HCT116 (cell line): Measurements from ENCODE around the gene COL7A1. TPM values are rescaled to one million over a fixed set of nuclear protein-coding genes. Genes with fewer than 3 reads are reported as not detected.

Experiments used
- ATAC-seq: fragments of 200-7000 bp; cut with Tn5 transposase; 2 replicates; pipeline ENCODE4 v1.9.1; 2020; ENCODE audit warnings: mild to moderate bottlenecking, moderate library complexity
- BruUV-seq: library from RNA; stranded (reverse); fragments of 400-500 nt; replicated peaks from 2 replicates; lab custom pipeline; 2021; lab: Mats Ljungman, UMichigan
- CTCF ChIA-PET: fragments of 300-600 bp; sonication (Branson Sonifier 250); formaldehyde crosslinking; loops from one replicate; lab custom pipeline; 2021; ENCODE audit warnings: antibody characterized with exemption; lab: Charles Lee
- POLR2A ChIA-PET: fragments of 300-600, 350-600 bp; sonication (Branson Sonifier 250); formaldehyde crosslinking; loops from one replicate; lab custom pipeline; 2021; ENCODE audit warnings: antibody characterized with exemption; lab: Charles Lee
- RAD21 ChIA-PET, 2 experiments: fragments of 300-600 bp; sonication (Branson Sonifier 250); formaldehyde crosslinking; loops; one replicate each; lab custom pipeline; 2023; ENCODE audit warnings: low total read pairs in 2 of 2; ENCODE audit not compliant: uncharacterized antibody in 2 of 2, unreplicated experiment in 2 of 2, low non-redundant PET in 1 of 2; lab: Charles Lee
- DNase-seq: peaks from one replicate; pipeline ENCODE4 v3.0.0-alpha.2; 2010; ENCODE audit warnings: low read depth, low spot score
- H2AFZ ChIP-seq: fragments of 200-600 bp; shearing (Covaris generic), sonication (generic); 2 replicates; pipeline ENCODE4 v1.6.1; 2017; ENCODE audit warnings: low read depth, mixed run types, mixed read lengths, antibody characterized with exemption, low read length; ENCODE audit not compliant: poor library complexity, severe bottlenecking
- H3K27ac ChIP-seq: 2 replicates; pipeline ENCODE4 v1.5.1; 2012; ENCODE audit warnings: low read depth, low read length
- H3K27me3 ChIP-seq: fragments of 200-600 bp; sonication (generic); 2 replicates; pipeline ENCODE4 v1.6.1; 2016; ENCODE audit warnings: mixed run types, low read length, mixed read lengths; ENCODE audit not compliant: insufficient read depth
- H3K36me3 ChIP-seq, 2 experiments: fragments of 200-500 bp in 1 of 2; fragments of 200-600 bp in 1 of 2; sonication (Bioruptor generic) in 1 of 2; sonication (generic) in 1 of 2; 2 replicates each; pipeline versions ENCODE4 v1.5.1 to v1.6.1; 2014 to 2016; ENCODE audit warnings: low read length in 2 of 2, inconsistent platforms in 1 of 2, mixed read lengths in 1 of 2, mixed run types in 1 of 2; ENCODE audit not compliant: insufficient read depth in 2 of 2, control insufficient read depth in 1 of 2
- H3K4me1 ChIP-seq, 2 experiments: fragments of 200-600 bp in 1 of 2; sonication (generic) in 1 of 2; 2 replicates each; pipeline versions ENCODE4 v1.5.1 to v1.6.1; 2012 to 2017; ENCODE audit warnings: low read length in 2 of 2, inconsistent platforms in 1 of 2, mild to moderate bottlenecking in 1 of 2, mixed read lengths in 1 of 2, mixed run types in 1 of 2, moderate library complexity in 1 of 2; ENCODE audit not compliant: insufficient read depth in 2 of 2, control insufficient read depth in 1 of 2
- H3K4me2 ChIP-seq: fragments of 200-600 bp; sonication (generic); 2 replicates; pipeline ENCODE4 v1.6.1; 2017; ENCODE audit warnings: mixed run types, low read length, mixed read lengths
- H3K4me3 ChIP-seq, 2 experiments: fragments of 200-600 bp in 1 of 2; sonication (generic) in 1 of 2; replicated peaks in 1 of 2; 2 replicates each; pipeline ENCODE4 v1.5.1; 2011 to 2016; ENCODE audit warnings: low read length in 2 of 2, control low read depth in 1 of 2, low read depth in 1 of 2, mild to moderate bottlenecking in 1 of 2, mixed read lengths in 1 of 2, mixed run types in 1 of 2
- H3K79me2 ChIP-seq: fragments of 200-600 bp; sonication (generic); 2 replicates; pipeline ENCODE4 v1.6.1; 2017; ENCODE audit warnings: mild to moderate bottlenecking, mixed run types, low read length, moderate library complexity, mixed read lengths; ENCODE audit not compliant: insufficient read depth
- H3K9ac ChIP-seq: fragments of 200-600 bp; sonication (generic); 2 replicates; pipeline ENCODE4 v1.6.1; 2016; ENCODE audit warnings: low read length, mixed read lengths
- H3K9me2 ChIP-seq: fragments of 200-600 bp; sonication (generic), shearing (Covaris generic); 2 replicates; pipeline ENCODE4 v1.6.1; 2017; ENCODE audit warnings: mixed run types, mild to moderate bottlenecking, moderate library complexity; ENCODE audit not compliant: insufficient read depth
- H3K9me3 ChIP-seq, 2 experiments: fragments of 200-500 bp in 1 of 2; fragments of 200-600 bp in 1 of 2; sonication (Bioruptor generic) in 1 of 2; sonication (generic) in 1 of 2; 2 replicates each; pipeline ENCODE4 v1.6.1; 2014 to 2017; ENCODE audit warnings: low read length in 2 of 2, mixed read lengths in 2 of 2, inconsistent platforms in 1 of 2, low read depth in 1 of 2, mild to moderate bottlenecking in 1 of 2, mixed run types in 1 of 2, moderate library complexity in 1 of 2; ENCODE audit not compliant: control insufficient read depth in 1 of 2, insufficient read depth in 1 of 2
- H4K20me1 ChIP-seq: fragments of 200-600 bp; sonication (generic), shearing (Covaris generic); 2 replicates; pipeline ENCODE4 v1.6.1; 2017; ENCODE audit warnings: mixed run types, mild to moderate bottlenecking, moderate library complexity; ENCODE audit not compliant: insufficient read depth
- EZH2 ChIP-seq: fragments of 200-600 bp; sonication (generic); IDR thresholded peaks from 2 replicates; pipeline ENCODE4 v1.6.1; 2017; ENCODE audit warnings: antibody characterized with exemption, mixed run types
- JUND ChIP-seq: IDR thresholded peaks from 2 replicates; pipeline ENCODE4 v1.6.1; 2012
- POLR2AphosphoS5 ChIP-seq: IDR thresholded peaks from 2 replicates; pipeline ENCODE4 v1.6.1; 2011; ENCODE audit warnings: mild to moderate bottlenecking, low read depth, low read length, moderate library complexity
- SP1 ChIP-seq: IDR thresholded peaks from 2 replicates; pipeline ENCODE4 v1.6.1; 2012; ENCODE audit warnings: low read depth
- intact Hi-C: fragments of 100-400 bp; cut with micrococcal nuclease; formaldehyde crosslinking; loops from 2 replicates; pipeline ENCODE4 v1.10.0; 2022
- total RNA-seq: library from RNA; stranded (reverse); gene quantifications from one replicate; pipeline ENCODE4 v1.2.1, GENCODE V29; 2021; ENCODE audit not compliant: unreplicated experiment

The COL7A1 gene
- total RNA-seq, 1 experiment from 2014 or later, result 11.4 TPM

DNA sequence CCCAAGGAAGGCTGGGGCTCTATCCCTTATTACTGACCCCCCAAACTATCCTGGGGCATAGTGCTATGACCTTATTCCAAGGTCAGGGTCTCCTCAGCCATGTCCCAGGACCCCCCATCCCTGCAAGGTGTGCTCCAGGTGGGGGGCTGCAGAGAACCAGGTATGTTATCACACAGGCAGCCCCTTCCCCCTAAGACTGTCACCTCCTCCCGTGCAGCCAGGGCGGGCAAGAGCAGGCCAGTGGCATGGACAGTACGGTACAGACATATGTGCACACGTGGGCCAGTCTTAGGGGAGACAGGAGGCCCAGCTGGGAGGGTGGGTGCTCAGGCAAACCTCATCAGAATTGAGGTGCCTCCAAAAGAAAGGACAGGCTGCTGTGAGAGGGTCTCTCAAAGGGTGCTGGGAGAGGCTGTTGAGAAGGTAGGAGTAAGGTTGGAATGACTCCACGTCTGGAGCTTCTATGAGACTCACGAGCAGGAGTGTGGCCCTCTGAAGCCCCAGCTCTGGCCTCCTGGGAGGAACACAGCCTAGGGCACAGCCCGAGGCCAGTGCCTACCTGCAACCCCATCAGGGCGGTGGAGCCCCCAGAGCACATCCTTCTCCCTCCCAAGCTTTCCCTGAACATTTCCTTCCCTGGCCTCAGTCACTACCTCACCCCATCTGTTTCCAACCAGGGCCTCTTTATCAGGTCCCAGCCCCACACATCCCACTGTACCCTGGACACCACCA is 1.7 kb upstream of the COL7A1 start:
- Histone ChIP-seq H4K20me1 (no peaks in the 10 kb centered on the region), H3K27ac (no peak overlapping the region; the same call in 1 of the 2 replicates), H3K36me3 (peaks cover 8 to 38% of the 10 kb centered on the region in 2 experiments), H2AFZ (no peak overlapping the region), H3K27me3 (no peaks in the 10 kb centered on the region), H3K9ac (no peak overlapping the region), H3K9me3 (no peaks in the 10 kb centered on the region), H3K4me1 (peaks cover 11 to 21% of the 10 kb centered on the region in 2 experiments), H3K4me2 (0 out of 2 replicates have a peak overlapping the region, but pooled peaks have one; percentile 65), H3K79me2 (no peaks in the 10 kb centered on the region), H3K9me2 (no peaks in the 10 kb centered on the region), H3K4me3 (no peak overlapping the region)
- DNase-seq (no peak), ATAC-seq (no peak)
- CTCF ChIA-PET, result interaction anchor here (1.7 kb wide), 1 partner anchor 38 kb away, joined by 6 read pairs; the partner anchor contains the start of gene SLC26A6
- RAD21 ChIA-PET, result no interaction called here
- POLR2A ChIA-PET, result no interaction called here
- intact Hi-C loops, result no loop called here
- BruUV-seq, result no TSS peak
- TF ChIP-seq JUND, result no peak
- TF ChIP-seq POLR2AphosphoS5, result 0 out of 2 replicates have a peak, but pooled peaks have one; percentile 19

DNA sequence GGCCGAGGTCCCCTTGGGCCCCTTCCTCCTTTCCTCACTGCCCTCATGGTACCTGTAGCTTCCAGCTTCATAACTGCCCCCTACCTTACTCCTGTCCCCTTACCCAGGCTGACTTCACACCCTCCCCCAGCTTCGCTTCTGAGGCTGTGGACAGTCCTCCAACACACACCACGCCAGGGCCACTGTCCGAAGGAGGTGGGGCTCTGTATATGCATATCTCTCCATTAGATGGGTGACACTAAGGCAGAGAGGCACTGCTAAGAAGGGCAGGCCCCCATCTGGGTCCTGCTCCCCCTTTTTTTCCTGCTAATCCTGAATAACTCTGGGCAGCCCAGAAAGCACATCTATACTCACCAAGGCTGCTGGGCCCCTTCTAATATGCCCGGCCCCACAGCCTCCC is 1.0 kb upstream of the COL7A1 start:
- H3K9me2 ChIP-seq, result no peaks in the 10 kb centered on the region
- peak; percentile 18 for ATAC-seq
- ChIA-PET RAD21 (no interaction called here), POLR2A (no interaction called here)
- DNase-seq, result no peak
- no peak overlapping the region for H2AFZ ChIP-seq
- H3K9me3 ChIP-seq, result no peaks in the 10 kb centered on the region
- TF ChIP-seq EZH2 (no peak), SP1 (no peak)
- TF ChIP-seq, all 23 proteins: peak for 0
- no peak overlapping the region; a peak in 1 of 4 replicates for H3K4me3 ChIP-seq
- intact Hi-C loops, result no loop called here
- H3K4me2 ChIP-seq, result peak overlapping the region; percentile 65
- no peak overlapping the region for H3K9ac ChIP-seq
- peaks cover 11 to 21% of the 10 kb centered on the region in 2 experiments for H3K4me1 ChIP-seq
- H3K79me2 ChIP-seq, result no peaks in the 10 kb centered on the region
- BruUV-seq, result no TSS peak
- H4K20me1 ChIP-seq, result no peaks in the 10 kb centered on the region
- H3K27ac ChIP-seq, result peak overlapping the region; percentile 21
- CTCF ChIA-PET, result no interaction called here
- H3K36me3 ChIP-seq, result peaks cover 5 to 33% of the 10 kb centered on the region in 2 experiments
- no peaks in the 10 kb centered on the region for H3K27me3 ChIP-seq
